NCI-H2081 treated with DMSO at 0.1 percent for 48 hours (cell line): ENCODE measurements around the gene KRT25.
"Not testable (repeated sequence)": the region's sequence is repeated elsewhere in the genome, so short reads cannot be mapped to it uniquely, and the experiment has no call there.

Experiments used
- DNase-seq: peaks from one replicate; lab custom pipeline; 2025; lab: John Stamatoyannopoulos, UW

KRT25 gene

DNA sequence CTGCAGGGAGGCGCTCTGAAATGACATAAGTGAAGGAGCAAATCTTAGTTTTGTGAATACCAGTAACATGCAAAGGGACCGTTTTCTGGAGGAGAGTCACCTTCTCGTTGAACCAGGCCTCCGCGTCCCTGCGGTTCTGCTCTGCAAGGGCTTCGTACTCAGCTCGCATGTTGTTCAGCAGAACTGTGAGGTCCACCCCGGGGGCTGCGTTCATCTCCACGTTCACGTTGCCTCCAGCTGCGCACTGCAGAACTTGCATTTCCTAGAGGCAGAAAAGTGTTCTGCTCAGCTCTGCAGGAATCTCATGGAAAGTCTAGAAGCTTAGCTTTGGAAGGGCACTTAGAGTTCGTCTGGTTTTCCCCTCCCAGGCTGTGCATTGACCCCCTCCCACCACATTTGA lies 4.1 kb downstream of the KRT25 start:
- DNase-seq: no peak

DNA sequence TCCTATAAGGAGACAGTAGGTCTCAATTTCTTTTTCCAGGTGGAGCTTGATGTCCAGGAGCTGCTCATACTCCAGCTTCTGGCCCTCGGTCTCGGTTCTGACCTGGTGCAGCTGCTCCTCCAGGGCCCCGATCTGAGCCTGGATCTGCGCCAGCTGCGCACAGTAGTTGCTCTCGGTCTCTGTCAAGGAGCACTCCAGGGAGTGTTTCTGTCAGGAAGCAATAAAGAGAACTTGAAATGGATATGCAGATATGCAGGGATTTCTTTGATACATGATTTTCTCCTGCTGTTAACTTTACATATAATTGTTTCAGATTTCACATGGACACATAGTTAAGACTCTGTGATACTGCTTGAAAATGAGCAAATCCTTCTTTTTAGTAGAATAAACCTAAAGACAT lies 4.7 kb downstream of the KRT25 start:
- DNase-seq: no peak

DNA sequence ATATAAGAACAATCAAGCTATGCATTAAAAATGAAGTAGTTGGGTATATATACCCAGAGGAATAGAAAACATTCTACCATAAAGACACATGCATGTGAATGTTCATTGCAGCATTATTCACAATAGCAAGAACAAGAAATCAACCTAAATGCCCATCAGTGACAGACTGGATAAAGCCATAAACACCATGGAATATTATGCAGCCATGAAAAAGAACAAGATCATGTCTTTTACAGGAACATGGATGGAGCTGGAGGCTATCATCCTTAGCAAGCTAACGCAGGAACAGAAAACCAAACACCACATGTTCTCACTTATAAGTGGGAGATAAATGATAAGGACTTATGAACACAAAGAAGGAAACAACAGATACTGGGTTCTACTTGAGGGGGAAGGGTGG lies 6.5 kb downstream of the KRT25 start:
- not testable (repeated sequence) for DNase-seq

DNA sequence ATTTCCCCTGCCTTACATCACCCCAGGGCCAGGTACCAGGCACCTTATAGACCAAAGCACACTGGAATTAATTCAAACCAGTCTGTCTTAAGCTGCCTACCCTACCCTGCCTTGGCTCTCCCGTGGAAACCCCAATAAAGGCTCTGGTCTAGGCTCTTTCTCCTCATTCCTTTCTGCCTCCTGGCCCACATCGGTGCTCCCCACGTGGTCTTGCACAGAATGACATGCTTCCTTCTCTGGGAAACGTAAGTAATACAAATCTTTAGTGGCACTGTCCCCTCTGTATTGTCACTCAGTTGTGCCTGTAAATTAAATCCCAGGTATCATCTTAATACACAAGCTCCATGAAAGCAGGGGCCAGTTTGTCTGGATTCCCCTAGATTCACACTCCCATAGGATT lies 16.6 kb downstream of the KRT25 start:
- no peak for DNase-seq

DNA sequence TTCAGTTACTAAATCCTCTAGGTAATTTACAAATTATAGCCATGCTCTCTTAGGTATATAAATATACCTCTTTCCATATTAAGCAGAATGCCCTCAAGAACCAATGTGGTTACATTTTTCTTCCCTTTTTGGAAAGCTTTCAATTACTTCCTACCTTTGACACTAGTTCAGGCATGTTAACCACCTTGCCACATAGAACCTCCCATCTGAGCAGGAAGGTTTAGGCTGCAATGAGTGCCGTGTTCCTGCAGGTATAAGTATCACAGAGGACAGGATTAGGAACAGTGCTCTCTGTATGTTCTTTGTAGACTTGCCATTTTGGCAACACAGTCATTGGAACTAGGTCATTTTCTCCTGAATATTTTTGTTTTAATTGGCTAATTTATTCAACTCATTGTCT lies 20.1 kb downstream of the KRT25 start:
- no peak for DNase-seq

DNA sequence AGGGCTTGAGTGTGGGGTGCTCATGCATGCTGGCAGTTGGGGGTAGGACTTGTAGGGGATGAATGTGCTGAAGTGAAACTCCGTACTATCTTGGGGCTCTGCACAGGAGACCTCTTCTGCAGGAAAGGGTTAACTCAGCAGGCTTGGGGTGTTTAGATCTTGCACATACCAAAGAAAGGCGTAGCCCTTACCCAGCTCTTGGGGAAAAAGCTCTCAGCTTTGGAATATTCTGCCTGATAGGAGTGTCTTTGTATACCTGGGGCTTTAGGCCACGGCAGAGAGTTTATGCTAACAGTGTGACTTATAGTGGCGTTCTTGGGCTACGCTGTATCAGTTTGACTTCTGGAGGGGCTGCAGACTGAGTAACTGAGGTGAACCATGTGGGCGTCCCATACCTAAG lies 21.1 kb downstream of the KRT25 start:
- no peak for DNase-seq

DNA sequence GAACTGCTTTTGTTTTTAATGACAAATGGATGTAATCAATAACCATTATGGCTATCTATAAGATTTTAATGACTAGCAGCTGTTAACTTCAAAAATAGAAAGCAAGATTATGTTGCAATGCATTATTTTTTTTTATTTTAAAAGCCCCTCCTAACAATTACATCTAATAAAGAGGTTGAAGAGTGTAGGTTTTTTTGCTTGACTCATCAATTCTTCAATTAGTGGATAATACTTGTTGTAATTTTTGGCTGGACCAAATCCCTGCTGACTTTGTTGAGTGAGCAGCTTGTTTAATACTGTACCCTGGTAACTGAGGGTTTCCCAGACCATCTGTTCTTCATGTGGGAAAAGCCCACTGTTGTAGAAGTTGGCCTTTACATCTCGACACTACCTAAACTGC lies 24.2 kb downstream of the KRT25 start:
- no peak for DNase-seq

DNA sequence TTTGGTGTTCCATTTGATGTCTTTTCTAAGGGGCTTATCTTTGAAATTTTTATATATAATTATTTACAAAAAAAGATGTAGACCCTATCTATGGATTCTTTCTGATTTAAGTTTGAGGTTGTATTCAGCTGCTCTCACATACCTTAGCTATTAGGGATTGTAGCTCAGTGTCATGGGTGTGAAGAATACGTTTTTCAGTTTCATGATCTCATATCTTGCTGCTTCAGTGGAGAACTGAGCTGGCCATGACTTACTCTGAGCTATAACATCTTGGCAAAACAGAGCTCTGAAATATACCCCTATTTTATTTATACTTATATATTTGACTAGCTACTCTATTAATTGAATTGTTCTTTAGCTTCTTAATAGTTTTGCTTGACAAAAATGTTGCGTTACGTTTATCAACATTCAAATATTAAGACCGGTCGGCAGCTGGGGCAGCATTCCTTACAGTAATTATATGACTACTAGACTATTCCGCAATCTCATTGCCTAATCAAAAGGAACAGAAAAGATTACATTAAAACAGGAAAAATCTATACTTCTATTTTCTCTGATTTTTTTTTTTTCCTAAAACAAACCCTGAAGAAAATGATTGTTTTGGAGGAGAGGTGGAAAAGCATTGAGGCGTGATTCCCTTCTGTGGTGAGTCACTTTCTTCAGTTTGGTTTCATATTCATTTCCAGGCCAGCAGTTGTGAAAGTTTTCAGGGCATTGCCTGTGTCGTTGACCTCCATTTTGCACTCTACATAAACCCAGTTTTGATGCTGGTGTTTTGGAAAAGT lies 27.5 kb downstream of the KRT25 start:
- DNase-seq: no peak

DNA sequence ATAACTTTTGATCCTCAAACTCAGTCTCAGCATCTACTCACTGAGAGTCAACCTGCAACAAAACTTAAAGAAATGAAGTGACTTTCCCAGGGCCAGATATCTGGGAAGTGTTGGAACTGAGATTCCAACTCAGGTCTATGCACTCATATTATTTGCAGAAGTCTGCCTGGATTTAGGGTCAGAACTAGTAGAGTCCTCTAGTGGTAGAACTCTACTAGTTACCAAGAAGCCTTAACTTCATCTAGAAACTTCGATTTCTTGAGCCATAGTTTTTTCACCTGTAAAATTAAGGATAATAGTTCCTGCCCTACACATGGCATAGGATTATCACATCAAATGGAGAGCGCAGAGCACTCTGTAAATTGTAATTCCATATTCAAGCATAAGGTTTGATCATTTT lies 28.2 kb downstream of the KRT25 start:
- DNase-seq: no peak

DNA sequence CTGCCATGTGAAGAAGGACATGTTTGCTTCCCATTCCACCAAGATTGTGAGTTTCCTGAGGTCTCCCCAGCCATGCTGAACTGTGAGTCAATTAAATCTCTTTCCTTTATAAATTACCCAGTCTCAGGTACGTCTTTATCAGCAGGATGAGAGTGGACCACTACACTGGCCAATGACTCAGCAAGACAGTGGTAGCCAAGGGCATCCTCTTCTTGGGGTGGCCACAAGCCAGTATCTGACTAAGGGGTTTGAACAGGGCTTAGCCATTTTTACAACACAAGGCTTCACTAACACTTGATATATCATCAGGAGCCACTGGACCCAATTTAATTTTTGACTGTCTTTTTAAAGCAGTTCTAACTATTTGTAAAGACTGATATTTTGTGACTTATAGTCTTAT lies 30.5 kb downstream of the KRT25 start:
- DNase-seq: no peak

DNA sequence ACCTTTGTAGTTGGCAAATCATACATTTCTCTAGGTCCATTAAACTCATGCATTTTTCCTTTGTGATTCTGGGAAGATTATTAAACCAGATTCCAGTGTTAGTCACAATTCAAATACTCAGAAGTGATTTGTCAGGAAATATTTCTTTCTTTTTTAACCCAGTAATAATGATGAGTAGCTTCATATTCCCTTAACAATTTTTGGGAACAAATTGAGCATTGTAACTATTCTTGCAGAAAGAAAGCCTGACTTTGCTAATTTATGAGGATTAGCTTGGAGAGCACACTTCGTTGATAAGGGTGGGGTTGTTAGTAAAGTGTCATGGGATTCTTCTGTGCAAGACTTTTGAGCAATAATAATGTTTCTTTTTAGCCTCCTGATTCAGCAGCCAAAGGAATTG lies 32.9 kb downstream of the KRT25 start:
- no peak for DNase-seq

DNA sequence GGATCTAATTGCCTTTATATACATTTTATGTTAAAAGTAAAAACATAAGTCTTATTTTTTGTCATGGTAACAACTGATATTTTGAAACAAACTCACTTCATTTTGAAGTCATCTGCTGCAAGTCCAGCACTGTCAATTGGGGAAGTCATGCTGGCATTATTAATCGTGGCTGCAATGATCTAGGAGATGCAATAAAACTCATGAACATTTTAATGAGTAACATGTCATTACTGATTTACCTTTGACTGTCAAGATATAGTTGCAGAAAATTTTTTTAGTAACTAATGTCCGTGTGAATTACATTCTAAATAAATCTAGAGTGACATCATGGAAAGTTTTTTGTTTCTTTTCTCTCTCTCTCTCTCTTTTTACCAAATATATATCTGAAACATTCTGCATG lies 34.2 kb downstream of the KRT25 start:
- no peak for DNase-seq

DNA sequence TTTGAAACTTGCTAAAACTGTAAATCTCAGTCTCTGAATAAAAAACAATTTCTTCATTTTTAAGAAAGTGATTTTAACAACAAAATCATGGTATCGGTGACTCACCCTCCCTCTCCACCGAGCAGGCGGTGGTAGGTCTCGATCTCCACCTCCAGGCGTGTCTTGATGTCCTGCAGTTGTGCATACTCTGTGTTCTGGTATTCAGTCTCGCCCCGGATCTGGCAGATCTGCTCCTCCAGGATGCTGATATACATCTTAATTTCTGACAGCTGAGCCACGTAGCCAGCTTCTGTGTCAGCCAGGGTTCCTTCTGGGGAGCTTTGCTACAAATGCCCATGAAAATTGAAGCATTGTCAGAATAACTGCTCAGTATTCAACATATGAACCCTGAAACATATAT lies 36.2 kb downstream of the KRT25 start:
- no peak for DNase-seq

DNA sequence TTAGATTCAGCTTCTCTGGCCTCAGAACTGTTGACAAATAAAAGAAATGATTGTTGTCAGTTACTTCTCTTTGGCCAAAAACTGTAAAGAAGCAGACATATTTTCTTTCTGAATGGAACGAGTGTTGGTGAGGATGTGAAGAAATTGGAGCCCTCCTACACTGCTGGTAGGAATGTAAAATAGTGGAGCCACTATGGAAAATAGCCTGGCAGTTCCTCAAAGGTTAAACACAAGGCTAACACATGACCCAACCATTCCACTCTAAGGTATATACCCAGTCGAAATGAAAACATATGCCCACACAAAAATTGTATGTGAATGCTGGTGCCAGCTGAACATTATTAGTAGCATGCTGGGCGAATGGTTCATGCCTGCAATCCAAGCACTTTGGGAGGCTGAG lies 37.4 kb downstream of the KRT25 start:
- DNase-seq: no peak

DNA sequence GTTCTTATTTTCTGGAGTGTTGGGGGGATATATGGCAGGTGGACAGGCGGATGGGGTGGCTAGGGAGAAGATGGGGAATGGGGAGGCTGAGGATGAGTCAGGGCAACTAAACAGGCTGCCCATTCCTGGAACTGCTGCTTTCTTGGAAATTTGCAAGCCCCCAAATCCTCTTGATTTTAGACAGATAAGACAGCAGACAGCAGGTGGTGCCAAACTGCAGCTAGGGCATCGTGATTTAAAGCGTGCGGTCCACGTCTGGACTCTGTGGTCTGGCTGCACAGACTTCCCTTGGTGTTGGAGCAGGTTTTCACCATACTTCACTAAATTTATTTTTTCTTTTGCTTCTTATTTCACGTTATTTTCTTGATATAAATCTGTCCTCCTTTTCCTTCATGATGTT lies 40.7 kb downstream of the KRT25 start:
- DNase-seq: no peak

DNA sequence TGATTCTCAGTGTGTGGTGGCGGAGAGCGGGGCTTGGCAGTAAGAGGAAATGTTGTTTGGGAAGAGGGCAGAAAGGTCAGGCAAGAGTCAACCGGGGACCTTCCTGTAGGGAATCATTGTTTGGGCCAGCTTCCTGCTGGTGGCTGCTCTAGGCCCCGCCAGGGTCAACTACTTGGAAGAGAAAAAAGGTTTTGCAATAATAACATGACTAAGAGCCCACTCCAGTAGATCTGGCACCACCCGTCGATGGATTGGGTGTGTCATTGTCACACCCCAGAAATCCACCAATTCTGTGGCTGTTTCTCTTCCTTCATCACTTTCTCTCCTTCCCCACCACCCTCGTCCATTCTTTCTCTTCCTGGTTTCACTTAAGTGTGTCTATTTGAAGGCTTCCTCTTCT lies 47.4 kb downstream of the KRT25 start:
- DNase-seq: no peak

DNA sequence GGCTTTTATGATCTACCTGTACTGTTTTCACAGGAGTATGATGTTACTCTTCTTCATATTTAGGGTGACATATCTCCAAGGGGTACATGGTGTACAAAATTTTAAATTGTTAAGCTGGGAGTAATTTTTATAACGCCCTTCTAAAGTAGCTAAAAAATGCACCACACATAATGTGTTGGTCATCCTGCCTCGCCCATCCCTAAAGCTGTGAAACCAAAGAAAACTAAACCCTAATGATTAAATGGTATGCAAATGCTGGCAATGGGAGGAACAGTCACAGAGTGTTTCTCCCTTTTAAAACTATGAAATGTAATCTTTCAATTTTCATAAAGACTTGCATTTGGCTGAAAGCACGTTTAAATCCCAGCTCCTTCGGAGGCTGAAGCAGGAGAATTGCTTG lies 49.5 kb downstream of the KRT25 start:
- DNase-seq: no peak

DNA sequence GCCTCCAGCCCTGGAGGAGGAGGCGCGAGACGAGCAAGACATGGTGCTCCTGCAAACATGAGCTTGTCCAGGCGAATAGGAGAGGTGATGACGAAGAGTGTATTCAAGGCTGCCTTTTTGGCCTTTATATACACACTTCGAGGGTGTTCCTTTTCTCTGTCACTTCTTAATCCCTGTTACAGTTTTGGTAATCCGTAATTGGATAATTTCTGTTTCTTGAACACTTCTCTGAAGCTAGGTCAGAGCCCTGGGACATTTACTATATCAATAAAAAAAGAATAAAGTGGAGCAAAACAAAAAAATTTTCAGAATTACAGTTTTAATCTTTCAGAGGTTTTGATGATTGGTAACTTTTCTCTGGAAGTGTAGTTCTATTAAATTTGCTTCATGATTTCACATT lies 51.5 kb downstream of the KRT25 start, which contains the start of gene KRT24:
KRT24 (minus strand) TSS at position 101 of the 400 bp plus-strand sequence; CDS start at position 42, 59 bp downstream.
- DNase-seq: no peak

DNA sequence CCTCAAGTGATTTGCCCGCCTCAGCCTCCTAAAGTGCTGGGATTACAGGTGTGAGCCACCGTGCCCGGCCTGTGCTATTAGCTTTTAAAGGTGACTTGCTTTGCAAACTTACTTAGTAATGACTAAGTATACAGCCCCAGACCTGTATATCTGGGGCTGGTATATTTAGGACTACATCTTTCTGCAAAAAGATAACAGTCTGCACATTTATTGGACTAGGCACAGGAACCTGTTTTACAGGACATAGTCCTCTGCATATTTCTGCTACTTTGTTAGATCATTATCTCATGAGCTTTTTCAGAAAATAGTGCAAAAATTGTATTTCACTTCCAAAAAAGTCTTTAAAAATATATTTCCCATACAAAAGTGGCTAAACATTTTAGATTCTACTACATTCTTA lies 52.9 kb downstream of the KRT25 start:
- no peak for DNase-seq

DNA sequence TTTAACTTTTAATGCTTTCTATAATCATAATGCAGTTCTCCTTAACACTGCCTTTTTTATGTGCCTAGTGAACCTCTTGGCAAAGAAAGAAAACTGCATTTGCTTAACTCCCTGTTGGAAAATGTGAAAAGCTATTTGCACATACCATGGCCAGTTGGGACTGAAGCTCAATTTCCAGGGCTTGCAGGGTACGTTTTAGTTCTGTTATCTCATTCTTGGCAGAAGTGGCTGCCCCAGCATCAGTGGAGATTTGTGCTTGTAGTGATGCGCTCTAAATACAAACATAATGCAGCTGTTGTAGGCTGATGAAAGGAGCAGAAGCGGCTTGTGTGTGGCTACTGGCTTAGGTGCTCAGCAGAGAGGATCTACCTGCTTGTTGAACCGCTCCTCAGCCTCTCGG lies 55.3 kb downstream of the KRT25 start:
- no peak for DNase-seq

DNA sequence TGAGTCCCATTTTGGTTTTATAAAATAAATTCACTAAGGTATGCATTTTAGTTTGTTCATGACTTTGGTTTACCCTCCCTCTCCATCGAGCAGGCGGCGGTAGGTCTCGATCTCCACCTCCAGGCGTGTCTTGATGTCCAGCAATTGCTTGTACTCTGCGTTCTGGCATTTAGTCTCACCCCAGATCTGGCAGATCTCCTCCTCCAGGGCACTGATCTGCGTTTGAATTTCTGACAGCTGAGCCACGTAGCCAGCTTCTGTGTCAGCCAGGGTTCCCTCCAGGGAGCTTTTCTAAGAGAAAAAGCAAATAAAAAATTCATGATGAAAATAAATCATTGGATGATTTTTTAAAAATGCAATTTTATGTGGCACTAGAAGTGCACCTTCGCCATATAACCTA lies 55.8 kb downstream of the KRT25 start:
- DNase-seq: no peak
